ENCODE measurements around the gene BMP7.

BMP7 gene

DNA sequence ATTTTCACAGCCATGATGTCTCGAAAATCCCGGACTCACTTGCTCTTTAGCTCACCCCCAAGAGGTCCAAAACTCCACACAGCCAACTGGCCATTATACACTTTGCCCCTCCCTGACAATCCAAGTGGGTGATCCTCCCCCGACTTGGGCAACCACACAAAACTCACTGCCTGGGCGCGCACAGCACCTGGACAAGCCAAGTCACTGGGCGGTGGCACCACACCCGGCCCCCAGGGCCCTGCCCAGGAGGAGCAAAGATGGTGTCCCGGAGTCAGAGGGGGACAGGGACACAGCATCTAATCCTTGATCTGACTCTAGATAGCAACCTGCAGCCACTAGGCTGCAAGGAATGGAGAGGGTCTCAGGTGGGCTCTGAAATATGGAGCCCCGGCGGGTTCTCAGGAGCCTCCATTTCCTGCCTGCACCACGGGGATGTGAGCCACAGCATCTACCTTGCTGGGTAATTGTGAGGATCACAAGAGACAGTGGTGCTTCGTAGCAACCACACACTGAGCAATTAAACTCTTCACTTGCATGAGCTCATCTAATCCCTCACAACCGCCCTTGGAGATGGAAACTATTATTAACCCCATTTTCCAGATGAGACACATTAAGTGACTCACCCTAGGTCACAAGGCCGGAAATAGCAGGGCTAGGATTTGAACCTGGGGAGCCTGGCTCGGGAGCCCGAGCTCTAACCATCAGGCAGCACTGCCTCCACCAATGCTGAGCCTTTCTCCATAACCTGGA, 66.6 kb downstream of the BMP7 start:
- H3K27me3 ChIP-seq: peaks cover 0 to 28% of the 10 kb centered on the region in 2 donors
- H3K27ac ChIP-seq: no peak overlapping the region
- TF ChIP-seq, protein P1, sequence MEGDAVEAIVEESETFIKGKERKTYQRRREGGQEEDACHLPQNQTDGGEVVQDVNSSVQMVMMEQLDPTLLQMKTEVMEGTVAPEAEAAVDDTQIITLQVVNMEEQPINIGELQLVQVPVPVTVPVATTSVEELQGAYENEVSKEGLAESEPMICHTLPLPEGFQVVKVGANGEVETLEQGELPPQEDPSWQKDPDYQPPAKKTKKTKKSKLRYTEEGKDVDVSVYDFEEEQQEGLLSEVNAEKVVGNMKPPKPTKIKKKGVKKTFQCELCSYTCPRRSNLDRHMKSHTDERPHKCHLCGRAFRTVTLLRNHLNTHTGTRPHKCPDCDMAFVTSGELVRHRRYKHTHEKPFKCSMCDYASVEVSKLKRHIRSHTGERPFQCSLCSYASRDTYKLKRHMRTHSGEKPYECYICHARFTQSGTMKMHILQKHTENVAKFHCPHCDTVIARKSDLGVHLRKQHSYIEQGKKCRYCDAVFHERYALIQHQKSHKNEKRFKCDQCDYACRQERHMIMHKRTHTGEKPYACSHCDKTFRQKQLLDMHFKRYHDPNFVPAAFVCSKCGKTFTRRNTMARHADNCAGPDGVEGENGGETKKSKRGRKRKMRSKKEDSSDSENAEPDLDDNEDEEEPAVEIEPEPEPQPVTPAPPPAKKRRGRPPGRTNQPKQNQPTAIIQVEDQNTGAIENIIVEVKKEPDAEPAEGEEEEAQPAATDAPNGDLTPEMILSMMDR (IDR thresholded peaks at IDR 0.05): no peak
- no peaks in the 10 kb centered on the region for H3K9me3 ChIP-seq
- H3K4me1 ChIP-seq: no peaks in the 10 kb centered on the region
- H3K36me3 ChIP-seq: no peaks in the 10 kb centered on the region
- intact Hi-C loops (cut with DNase I; ENCODE audit: low total_unique reads): no loop called here
- H3K4me3 ChIP-seq: no peak overlapping the region
- no peak for DNase-seq

DNA sequence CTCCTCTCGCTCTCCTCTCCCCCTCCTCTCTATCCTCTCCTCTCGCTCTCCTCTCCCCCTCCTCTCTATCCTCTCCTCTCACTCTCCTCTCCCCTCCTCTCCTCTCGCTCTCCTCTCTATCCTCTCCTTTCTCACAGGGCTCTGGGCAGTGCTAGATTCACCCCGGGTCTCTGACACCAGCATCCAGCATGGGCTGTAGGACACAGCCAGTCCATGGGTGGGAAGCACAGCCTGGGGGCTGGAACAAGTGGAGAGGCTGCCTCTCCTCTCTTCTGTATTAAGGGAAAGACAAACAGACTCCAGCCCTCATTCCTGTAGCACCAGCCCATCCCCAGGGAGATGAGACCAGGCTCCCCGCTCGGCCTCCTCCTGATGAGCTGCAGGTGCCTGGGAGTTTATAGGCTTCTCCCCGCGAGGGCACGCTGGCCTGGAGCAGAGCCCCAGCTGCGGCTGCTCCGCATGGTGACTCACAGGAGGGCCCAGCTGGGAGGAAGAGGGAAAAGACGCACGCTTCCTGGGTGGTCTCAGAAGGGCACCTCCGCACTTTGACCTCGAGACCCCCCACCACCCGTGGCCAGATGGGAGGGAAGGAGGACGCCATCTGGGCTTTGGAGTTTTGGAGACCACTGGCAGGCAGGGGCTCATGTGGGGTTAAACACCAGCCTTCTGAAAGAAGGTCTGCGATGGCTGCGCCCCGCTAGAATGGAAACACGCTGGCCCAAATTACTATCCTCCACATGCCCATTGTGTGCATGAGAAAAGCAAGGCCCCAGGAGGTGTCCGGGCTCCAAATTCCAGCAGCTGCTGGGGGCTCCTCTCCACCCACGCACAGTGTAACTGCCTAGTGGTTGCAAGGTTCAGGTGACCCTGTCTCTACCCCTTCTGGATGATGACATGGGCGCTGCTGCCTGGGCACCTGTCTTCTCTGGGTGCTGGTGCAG, 68.0 kb downstream of the BMP7 start:
- TF ChIP-seq, protein P1 (IDR thresholded peaks at IDR 0.05): no peak
- intact Hi-C loops (cut with DNase I; ENCODE audit: low total_unique reads): no loop called here
- H3K36me3 ChIP-seq: no peaks in the 10 kb centered on the region
- no peaks in the 10 kb centered on the region for H3K9me3 ChIP-seq
- no peak overlapping the region for H3K4me3 ChIP-seq
- peaks cover 0 to 28% of the 10 kb centered on the region in 2 donors for H3K27me3 ChIP-seq
- H3K4me1 ChIP-seq: no peaks in the 10 kb centered on the region
- no peak for DNase-seq
- H3K27ac ChIP-seq: no peak overlapping the region

DNA sequence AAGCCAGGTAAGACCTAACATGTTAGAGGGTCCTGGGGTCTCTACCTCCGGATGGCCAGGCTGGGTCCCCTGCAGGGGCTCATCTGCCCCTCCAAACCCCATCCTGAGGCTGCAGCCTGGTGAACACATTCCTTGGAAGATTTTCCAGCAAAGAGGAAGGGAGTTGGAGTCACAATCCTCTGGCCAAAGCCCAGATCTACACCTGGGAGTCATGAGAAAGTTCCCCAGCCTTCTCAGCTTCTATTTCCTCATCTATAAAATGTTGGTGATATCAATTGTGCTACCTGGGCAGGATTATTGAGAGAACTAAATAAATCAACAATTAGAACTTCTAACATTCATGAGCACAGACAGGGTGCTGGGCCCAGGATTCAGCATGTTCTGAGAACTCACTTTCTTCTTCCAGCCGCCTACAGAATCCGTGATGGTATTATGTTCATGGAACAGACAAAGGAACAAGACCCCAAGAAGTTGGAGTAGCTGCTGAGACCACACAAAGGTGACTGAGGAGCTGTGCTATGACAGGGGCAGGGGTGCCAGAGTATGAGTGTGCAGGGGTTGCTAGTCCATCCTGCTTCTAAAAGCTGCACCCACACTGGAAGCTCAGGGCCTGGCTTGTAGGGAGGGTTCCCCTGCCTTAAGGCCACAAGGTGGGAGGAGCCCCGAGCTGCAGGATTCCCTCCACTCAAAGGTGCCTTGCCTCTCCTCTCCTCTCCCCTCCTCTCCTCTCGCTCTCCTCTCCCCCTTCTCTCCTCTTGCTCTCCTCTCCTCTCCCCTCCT, 68.9 kb downstream of the BMP7 start:
- TF ChIP-seq, protein P1 (IDR thresholded peaks at IDR 0.05): no peak
- Histone ChIP-seq H3K4me1 (no peaks in the 10 kb centered on the region), H3K36me3 (no peaks in the 10 kb centered on the region), H3K27ac (no peak overlapping the region), H3K9me3 (no peaks in the 10 kb centered on the region), H3K27me3 (peaks cover 0 to 28% of the 10 kb centered on the region in 2 donors), H3K4me3 (no peak overlapping the region)
- intact Hi-C loops (cut with DNase I; ENCODE audit: low total_unique reads): no loop called here
- DNase-seq: no peak

DNA sequence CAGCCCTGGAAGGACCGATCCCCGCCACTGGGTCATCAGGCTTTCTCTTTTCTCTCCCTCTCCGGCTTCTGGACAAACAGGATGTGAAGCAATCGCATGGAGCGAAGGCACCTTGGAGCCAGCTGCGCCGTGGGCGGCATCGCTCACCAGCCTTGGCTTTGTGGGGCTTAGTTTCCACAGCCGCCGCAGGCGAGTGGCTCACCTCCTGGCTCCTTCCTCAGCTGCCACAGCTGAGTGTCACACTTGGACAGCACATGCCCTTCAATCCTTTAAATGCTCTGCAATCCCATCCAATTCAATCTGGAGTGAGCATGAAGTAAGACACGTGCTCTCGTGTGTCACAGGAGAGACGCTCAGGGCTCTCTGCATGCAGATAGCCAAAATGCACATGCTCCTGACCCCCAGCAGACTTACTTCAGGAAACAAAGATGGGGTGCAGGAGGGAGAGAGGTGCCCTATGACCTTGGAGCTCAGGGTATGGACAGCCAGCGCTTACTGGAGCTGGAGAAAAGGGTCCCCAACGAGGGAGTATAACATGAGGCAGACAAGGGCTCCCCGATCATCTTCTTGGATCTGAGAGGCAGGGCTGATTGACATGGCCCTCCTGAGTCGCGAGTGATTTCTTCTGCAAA, 70.9 kb downstream of the BMP7 start:
- DNase-seq: no peak
- TF ChIP-seq, protein P1 (IDR thresholded peaks at IDR 0.05): no peak
- H3K27me3 ChIP-seq: peaks cover 0 to 24% of the 10 kb centered on the region in 2 donors

DNA sequence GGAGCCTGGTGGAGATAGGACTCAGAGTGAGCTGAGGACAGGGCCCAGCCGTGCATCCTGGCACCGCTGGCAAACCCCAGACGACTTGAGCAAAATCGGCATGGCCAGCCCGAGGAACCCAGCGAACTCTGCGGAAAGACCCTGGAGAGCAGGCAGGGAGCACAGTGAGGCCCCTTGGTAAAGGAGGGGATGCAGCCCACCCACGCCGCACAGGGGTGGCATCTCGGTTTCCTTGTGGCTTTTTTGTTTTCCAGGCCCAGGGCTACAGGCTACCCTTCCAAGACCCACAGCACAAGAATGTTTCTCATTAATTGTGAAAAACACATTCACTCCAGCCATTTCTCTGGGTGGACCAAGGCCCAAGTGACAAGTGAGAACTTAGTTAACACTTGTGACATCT, 71.4 kb downstream of the BMP7 start:
- H3K27me3 ChIP-seq: peaks cover 0 to 24% of the 10 kb centered on the region in 2 donors
- no peaks in the 10 kb centered on the region for H3K36me3 ChIP-seq
- DNase-seq: no peak
- H3K9me3 ChIP-seq: no peaks in the 10 kb centered on the region
- H3K4me3 ChIP-seq: no peak overlapping the region
- intact Hi-C loops (cut with DNase I; ENCODE audit: low total_unique reads): no loop called here
- no peak overlapping the region for H3K27ac ChIP-seq
- TF ChIP-seq, protein P1 (IDR thresholded peaks at IDR 0.05): no peak
- H3K4me1 ChIP-seq: no peaks in the 10 kb centered on the region

More for the DNA sequence above, 70.9 kb downstream of the BMP7 start:
- no peaks in the 10 kb centered on the region for H3K9me3 ChIP-seq
- no peak overlapping the region for H3K27ac ChIP-seq
- H3K4me3 ChIP-seq: no peak overlapping the region
- intact Hi-C loops (cut with DNase I; ENCODE audit: low total_unique reads): no loop called here
- H3K36me3 ChIP-seq: no peaks in the 10 kb centered on the region
- H3K4me1 ChIP-seq: no peaks in the 10 kb centered on the region

Data from tibial artery (tissue), 4 donors.